Breast epithelium (tissue), 3 donors: ENCODE results near the gene ASAP3.

Experiments
- POLR2AphosphoS5 ChIP-seq, 3 donors: sonication (generic); formaldehyde crosslinking; IDR thresholded peaks; one replicate each; pipeline ENCODE4 v1.6.1; 2017; ENCODE audit warnings: antibody characterized with exemption in 3 of 3
- TF ChIP-seq, protein P1 (sequence below), 3 donors: fragments of 450-650 bp; IDR thresholded peaks; one replicate each; pipeline ENCODE4 v1.5.1; 2016 to 2017; ENCODE audit warnings: antibody characterized with exemption in 3 of 3, mild to moderate bottlenecking in 3 of 3, moderate library complexity in 3 of 3

DNA sequence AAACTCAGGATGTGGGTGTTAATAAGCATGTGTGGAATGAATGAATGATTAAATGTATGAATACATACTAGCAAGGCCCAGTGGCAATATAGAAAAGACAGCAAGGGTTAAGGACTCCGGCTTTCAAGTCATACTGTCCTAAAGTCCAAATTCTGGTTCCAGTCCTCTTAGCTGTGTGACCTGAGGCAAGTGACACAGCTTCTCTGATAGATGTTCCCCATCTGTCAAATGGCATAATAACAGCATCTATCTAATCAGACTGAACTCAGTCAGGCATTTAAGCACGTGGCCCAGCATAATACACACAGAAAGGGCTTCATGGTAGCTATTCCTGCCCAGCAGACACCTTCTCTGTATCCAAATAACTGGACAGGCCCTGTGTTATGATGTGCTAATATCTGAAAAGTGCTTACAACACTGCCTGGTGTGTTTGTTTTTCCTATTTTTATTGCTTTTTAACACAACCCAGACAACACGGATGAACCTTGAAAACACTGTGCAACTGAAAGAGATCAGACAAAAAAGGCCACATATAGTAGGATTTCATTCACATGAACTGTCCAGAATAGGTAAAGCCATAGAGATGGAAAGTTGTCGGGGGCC is 12.4 kb downstream of the ASAP3 start:
- no peak for TF ChIP-seq POLR2AphosphoS5 (IDR thresholded peaks at IDR 0.05)
- TF ChIP-seq, protein P1, sequence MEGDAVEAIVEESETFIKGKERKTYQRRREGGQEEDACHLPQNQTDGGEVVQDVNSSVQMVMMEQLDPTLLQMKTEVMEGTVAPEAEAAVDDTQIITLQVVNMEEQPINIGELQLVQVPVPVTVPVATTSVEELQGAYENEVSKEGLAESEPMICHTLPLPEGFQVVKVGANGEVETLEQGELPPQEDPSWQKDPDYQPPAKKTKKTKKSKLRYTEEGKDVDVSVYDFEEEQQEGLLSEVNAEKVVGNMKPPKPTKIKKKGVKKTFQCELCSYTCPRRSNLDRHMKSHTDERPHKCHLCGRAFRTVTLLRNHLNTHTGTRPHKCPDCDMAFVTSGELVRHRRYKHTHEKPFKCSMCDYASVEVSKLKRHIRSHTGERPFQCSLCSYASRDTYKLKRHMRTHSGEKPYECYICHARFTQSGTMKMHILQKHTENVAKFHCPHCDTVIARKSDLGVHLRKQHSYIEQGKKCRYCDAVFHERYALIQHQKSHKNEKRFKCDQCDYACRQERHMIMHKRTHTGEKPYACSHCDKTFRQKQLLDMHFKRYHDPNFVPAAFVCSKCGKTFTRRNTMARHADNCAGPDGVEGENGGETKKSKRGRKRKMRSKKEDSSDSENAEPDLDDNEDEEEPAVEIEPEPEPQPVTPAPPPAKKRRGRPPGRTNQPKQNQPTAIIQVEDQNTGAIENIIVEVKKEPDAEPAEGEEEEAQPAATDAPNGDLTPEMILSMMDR (IDR thresholded peaks at IDR 0.05), result no peak
